SK-N-MC (cell line): ENCODE measurements around the gene SEPHS2.
"Not testable (repeated sequence)": the region's sequence is repeated elsewhere in the genome, so short reads cannot be mapped to it uniquely, and the experiment has no call there.

ENCODE experiments used
- DNase-seq: peaks from one replicate; pipeline ENCODE4 v3.0.0-alpha.2; 2011; ENCODE audit warnings: low read depth, low spot score
- H3K27ac ChIP-seq: fragments of 200-600 bp; sonication (generic); 2 replicates; pipeline ENCODE4 v1.5.1; 2016; ENCODE audit warnings: mixed run types
- H3K36me3 ChIP-seq: fragments of 200-600 bp; sonication (generic); 2 replicates; pipeline ENCODE4 v1.6.1; 2017; ENCODE audit warnings: antibody characterized with exemption, low read length, mixed read lengths; ENCODE audit not compliant: insufficient read depth
- H3K4me3 ChIP-seq: fragments of 200-600 bp; sonication (generic); 2 replicates; pipeline ENCODE4 v1.5.1; 2016
- H3K9ac ChIP-seq: fragments of 200-600 bp; sonication (generic); 2 replicates; pipeline ENCODE4 v1.8.0; 2017; ENCODE audit warnings: mixed run types, mixed read lengths; ENCODE audit not compliant: insufficient read length
- H3K9me3 ChIP-seq: fragments of 200-600 bp; sonication (generic); 2 replicates; pipeline ENCODE4 v1.6.1; 2017; ENCODE audit warnings: low read depth, mild to moderate bottlenecking, antibody characterized with exemption, low read length, moderate library complexity, mixed read lengths
- EZH2 ChIP-seq: fragments of 200-600 bp; sonication (generic); IDR thresholded peaks from one replicate; pipeline ENCODE4 v1.6.1; 2017; ENCODE audit warnings: antibody characterized with exemption
- FOXP2 ChIP-seq: optimal IDR thresholded peaks from 2 replicates; pipeline ENCODE3; 2011; ENCODE audit warnings: mild to moderate bottlenecking, moderate library complexity; ENCODE audit not compliant: insufficient read depth; ENCODE audit errors: extremely low read length, control extremely low read depth
- POLR2AphosphoS5 ChIP-seq: IDR thresholded peaks from 2 replicates; pipeline ENCODE4 v1.6.1; 2012; ENCODE audit warnings: mild to moderate bottlenecking, low read depth, low read length, borderline replicate concordance

SEPHS2 gene

DNA sequence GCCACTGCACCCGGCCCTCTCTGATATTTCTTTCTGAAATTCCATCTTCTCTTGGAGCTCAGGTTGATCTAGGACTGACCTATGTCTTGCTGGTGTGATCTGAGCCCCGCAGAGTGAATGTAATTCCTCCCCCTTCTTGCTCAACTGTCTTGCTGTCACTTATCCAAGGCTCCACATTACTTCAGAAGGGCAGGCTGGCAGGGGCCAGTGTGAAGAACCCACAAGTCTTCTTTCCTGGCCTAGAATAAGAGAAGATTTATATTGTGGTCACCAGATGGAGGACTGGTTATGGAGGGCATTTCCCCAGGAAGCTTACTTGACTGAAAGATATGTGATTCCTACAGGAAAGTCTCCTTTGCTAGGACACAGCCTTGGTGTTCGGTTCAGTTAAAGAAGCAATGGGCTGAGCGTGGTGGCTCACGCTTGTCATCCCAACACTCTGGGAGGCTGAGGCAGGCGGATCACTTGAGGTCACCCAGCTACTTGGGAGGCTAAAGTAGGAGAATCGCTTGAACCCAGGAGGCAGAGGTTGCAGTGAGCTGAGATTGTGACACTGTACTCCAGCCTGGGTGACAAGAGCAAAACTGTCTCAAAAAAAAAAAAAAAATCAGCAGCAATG, 40.3 kb upstream of the SEPHS2 start:
- DNase-seq = no peak
- Histone ChIP-seq H3K4me3 (no peak overlapping the region), H3K27ac (no peak overlapping the region), H3K36me3 (no peaks in the 10 kb centered on the region), H3K9ac (no peak overlapping the region), H3K9me3 (no peaks in the 10 kb centered on the region)
- TF ChIP-seq FOXP2 (no peak), EZH2 (no peak), POLR2AphosphoS5 (no peak)

- H3K9ac ChIP-seq = no peak overlapping the region
- no peaks in the 10 kb centered on the region for H3K9me3 ChIP-seq
- no peak for DNase-seq
- H3K36me3 ChIP-seq = no peaks in the 10 kb centered on the region
- no peak overlapping the region for H3K4me3 ChIP-seq
- TF ChIP-seq EZH2 (no peak), POLR2AphosphoS5 (no peak), FOXP2 (no peak)
- no peak overlapping the region for H3K27ac ChIP-seq
These were observed 39.2 kb upstream of the SEPHS2 start for GRCh38 chr16:30484887-30485286.

GRCh38 chr16:30482366-30482765, 36.7 kb upstream of the SEPHS2 start:
- TF ChIP-seq FOXP2 (no peak), POLR2AphosphoS5 (no peak), EZH2 (no peak)
- H3K27ac ChIP-seq = no peak overlapping the region
- H3K9me3 ChIP-seq = no peaks in the 10 kb centered on the region
- DNase-seq = no peak
- no peak overlapping the region for H3K9ac ChIP-seq
- H3K4me3 ChIP-seq = no peak overlapping the region
- H3K36me3 ChIP-seq = no peaks in the 10 kb centered on the region

DNA sequence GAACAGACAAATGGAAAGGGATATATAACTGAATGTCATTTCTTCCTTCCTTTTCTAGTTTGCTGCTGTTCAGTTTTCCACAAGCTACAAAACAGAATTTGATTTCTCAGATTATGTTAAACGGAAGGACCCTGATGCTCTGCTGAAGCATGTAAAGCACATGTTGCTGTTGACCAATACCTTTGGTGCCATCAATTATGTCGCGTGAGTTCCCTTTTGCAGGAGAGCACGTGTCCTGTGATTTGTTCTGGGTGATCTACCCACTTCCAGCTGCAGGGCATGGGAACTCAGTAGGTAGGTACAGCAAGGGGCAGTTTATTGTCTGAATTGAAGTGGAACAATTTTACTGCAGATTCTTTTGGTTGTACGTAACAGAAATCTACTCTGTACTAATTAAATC, 35.7 kb upstream of the SEPHS2 start:
- Histone ChIP-seq H3K9me3 (no peaks in the 10 kb centered on the region), H3K4me3 (no peak overlapping the region), H3K9ac (no peak overlapping the region), H3K36me3 (no peaks in the 10 kb centered on the region), H3K27ac (no peak overlapping the region)
- DNase-seq = no peak
- no peak for TF ChIP-seq EZH2
- TF ChIP-seq FOXP2 = no peak

GRCh38 chr16:30478766-30479478, 33.2 kb upstream of the SEPHS2 start:
- H3K4me3 ChIP-seq = no peak overlapping the region
- TF ChIP-seq FOXP2 (no peak), POLR2AphosphoS5 (no peak), EZH2 (no peak)
- no peak overlapping the region for H3K27ac ChIP-seq

DNA sequence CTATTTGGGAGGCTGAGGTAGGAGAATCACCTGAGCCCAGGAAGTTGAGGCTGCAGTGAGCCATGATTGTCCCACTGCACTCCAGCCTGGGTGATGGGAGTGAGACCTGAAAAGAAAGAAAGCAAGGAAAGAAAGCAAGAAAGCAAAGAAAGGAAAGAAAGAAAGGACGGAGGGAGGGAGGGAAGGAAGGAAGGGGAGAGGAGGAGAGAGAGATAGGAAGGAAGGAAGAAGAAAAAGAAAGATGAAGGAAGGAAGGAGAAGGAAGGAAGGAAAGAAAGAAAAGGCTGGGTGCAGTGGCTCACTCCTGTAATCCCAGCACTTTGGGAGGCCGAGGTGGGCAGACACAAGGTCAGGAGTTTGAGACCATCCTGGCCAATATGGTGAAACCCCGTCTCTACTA, 32.1 kb upstream of the SEPHS2 start:
- not testable (repeated sequence) for H3K36me3 ChIP-seq, H3K9me3 ChIP-seq, H3K27ac ChIP-seq, DNase-seq, H3K9ac ChIP-seq, H3K4me3 ChIP-seq

More at GRCh38 chr16:30478766-30479478, 33.2 kb upstream of the SEPHS2 start:
- H3K36me3 ChIP-seq = no peaks in the 10 kb centered on the region
- DNase-seq = no peak
- no peak overlapping the region for H3K9ac ChIP-seq
- H3K9me3 ChIP-seq = no peaks in the 10 kb centered on the region

GRCh38 chr16:30476991-30477390, 31.3 kb upstream of the SEPHS2 start:
- no peak overlapping the region for H3K9ac ChIP-seq
- H3K36me3 ChIP-seq = no peaks in the 10 kb centered on the region
- no peaks in the 10 kb centered on the region for H3K9me3 ChIP-seq
- no peak overlapping the region for H3K27ac ChIP-seq
- no peak for TF ChIP-seq FOXP2
- no peak for TF ChIP-seq POLR2AphosphoS5
- TF ChIP-seq EZH2 = no peak
- H3K4me3 ChIP-seq = no peak overlapping the region
- no peak for DNase-seq

- H3K9me3 ChIP-seq = no peaks in the 10 kb centered on the region
- no peak overlapping the region for H3K4me3 ChIP-seq
- no peak for TF ChIP-seq FOXP2
- no peaks in the 10 kb centered on the region for H3K36me3 ChIP-seq
- no peak overlapping the region for H3K27ac ChIP-seq
- no peak for DNase-seq
- no peak overlapping the region for H3K9ac ChIP-seq
These were observed 29.0 kb upstream of the SEPHS2 start for GRCh38 chr16:30474684-30475083.

DNA sequence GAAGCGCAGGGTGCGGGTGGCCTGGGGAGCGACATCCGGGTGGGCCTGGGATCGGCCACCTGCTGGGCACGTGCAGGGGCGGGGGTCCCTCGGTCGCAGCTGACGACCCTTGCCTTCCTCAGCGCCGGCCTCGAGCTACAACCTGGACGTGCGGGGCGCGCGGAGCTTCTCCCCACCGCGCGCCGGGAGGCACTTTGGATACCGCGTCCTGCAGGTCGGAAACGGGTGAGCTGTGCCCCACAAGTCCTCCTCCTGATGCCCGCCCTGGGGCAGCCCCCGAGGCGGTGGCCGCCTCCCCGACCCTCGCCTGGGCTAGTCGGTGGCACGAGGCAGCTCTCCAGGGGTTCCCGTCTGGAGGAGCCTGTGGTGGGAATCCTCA, 28.4 kb upstream of the SEPHS2 start:
- Histone ChIP-seq H3K4me3 (no peak overlapping the region), H3K9me3 (no peaks in the 10 kb centered on the region), H3K9ac (no peak overlapping the region), H3K27ac (no peak overlapping the region), H3K36me3 (no peaks in the 10 kb centered on the region)
- no peak for DNase-seq
- TF ChIP-seq POLR2AphosphoS5 (no peak), EZH2 (no peak), FOXP2 (no peak)
